OCI-LY1 (cell line): ENCODE data around the gene ESR1.

Source experiments
- H2AFZ ChIP-seq: fragments of 200-600 bp; sonication (generic), shearing (Covaris generic); 2 replicates; pipeline ENCODE4 v1.6.0; 2014; ENCODE audit warnings: antibody characterized with exemption, mild to moderate bottlenecking, low read length
- H3F3A ChIP-seq: fragments of 200-600 bp; sonication (generic), shearing (Covaris generic); 2 replicates; pipeline ENCODE4 v1.6.0; 2014; ENCODE audit warnings: mild to moderate bottlenecking, antibody characterized with exemption, low read length, moderate library complexity; ENCODE audit not compliant: insufficient read depth
- H3K27ac ChIP-seq: fragments of 200-600 bp; sonication (generic); 2 replicates; pipeline ENCODE4 v1.5.1; 2014; ENCODE audit warnings: low read length, mixed run types, mild to moderate bottlenecking, low read depth; ENCODE audit not compliant: poor library complexity, severe bottlenecking
- H3K27me3 ChIP-seq: fragments of 200-600 bp; sonication (generic); 2 replicates; pipeline ENCODE4 v1.6.0; 2014; ENCODE audit warnings: antibody characterized with exemption, mild to moderate bottlenecking, low read length, moderate library complexity; ENCODE audit not compliant: insufficient read depth
- H3K36me3 ChIP-seq: fragments of 200-600 bp; sonication (generic); 2 replicates; pipeline ENCODE4 v1.6.1; 2014; ENCODE audit warnings: mild to moderate bottlenecking, antibody characterized with exemption, low read length, moderate library complexity, mixed read lengths; ENCODE audit not compliant: insufficient read depth
- H3K4me1 ChIP-seq: fragments of 200-600 bp; sonication (generic); 2 replicates; pipeline ENCODE4 v1.5.1; 2014; ENCODE audit warnings: mild to moderate bottlenecking, low read length, moderate library complexity; ENCODE audit not compliant: insufficient read depth, severe bottlenecking
- H3K4me2 ChIP-seq: fragments of 200-600 bp; sonication (generic), shearing (Covaris generic); 2 replicates; pipeline ENCODE4 v1.6.1; 2014; ENCODE audit warnings: low read length
- H3K4me3 ChIP-seq: fragments of 200-600 bp; sonication (generic); 2 replicates; pipeline ENCODE4 v1.5.1; 2014; ENCODE audit warnings: low read length, low read depth, mild to moderate bottlenecking, mixed read lengths; ENCODE audit not compliant: poor library complexity, severe bottlenecking
- H3K79me2 ChIP-seq: fragments of 200-600 bp; shearing (Covaris generic); 2 replicates; pipeline ENCODE4 v1.6.1; 2016; ENCODE audit warnings: mixed run types, low read length, mixed read lengths; ENCODE audit not compliant: insufficient read depth
- H3K9ac ChIP-seq: fragments of 200-600 bp; sonication (generic), shearing (Covaris generic); 2 replicates; pipeline ENCODE4 v1.6.1; 2014; ENCODE audit warnings: mild to moderate bottlenecking, low read length, mixed read lengths
- H3K9me2 ChIP-seq: fragments of 200-600 bp; sonication (generic), shearing (Covaris generic); 2 replicates; pipeline ENCODE4 v1.6.1; 2014; ENCODE audit warnings: low read depth, mild to moderate bottlenecking, low read length, mixed read lengths
- H3K9me3 ChIP-seq: fragments of 200-600 bp; shearing (Covaris generic); 2 replicates; pipeline ENCODE4 v1.6.1; 2014; ENCODE audit warnings: low read length, mixed read lengths
- H4K20me1 ChIP-seq: fragments of 200-600 bp; sonication (generic), shearing (Covaris generic); 2 replicates; pipeline ENCODE4 v1.6.0; 2016; ENCODE audit warnings: mild to moderate bottlenecking, low read length; ENCODE audit not compliant: insufficient read depth
- CTCF ChIP-seq: fragments of 200-600 bp; sonication (generic), shearing (Covaris generic); IDR thresholded peaks from 2 replicates; pipeline ENCODE4 v1.5.1; 2017; ENCODE audit warnings: mild to moderate bottlenecking, antibody characterized with exemption, low read length, moderate library complexity, mixed read lengths
- EZH2 ChIP-seq: fragments of 200-600 bp; sonication (generic), shearing (Covaris generic); IDR thresholded peaks from 2 replicates; pipeline ENCODE4 v1.8.0; 2017; ENCODE audit warnings: borderline replicate concordance, mixed run types, mild to moderate bottlenecking, antibody characterized with exemption, low read length, moderate library complexity, mixed read lengths

Gene ESR1

GRCh38 chr6:151835396-151835795 lies 27.9 kb downstream of the ESR1 start:
- Histone ChIP-seq H3K79me2 (no peaks in the 10 kb centered on the region), H3K27me3 (no peaks in the 10 kb centered on the region), H3K36me3 (no peaks in the 10 kb centered on the region), H3F3A (no peaks in the 10 kb centered on the region), H3K9me2 (no peaks in the 10 kb centered on the region), H3K27ac (no peak overlapping the region), H3K4me2 (no peak overlapping the region), H4K20me1 (no peaks in the 10 kb centered on the region), H3K4me3 (no peak overlapping the region), H3K9ac (no peak overlapping the region), H3K9me3 (no peaks in the 10 kb centered on the region), H3K4me1 (no peaks in the 10 kb centered on the region), H2AFZ (no peak overlapping the region)
- TF ChIP-seq CTCF (no peak), EZH2 (no peak)

- no peak overlapping the region for H3K4me3 ChIP-seq
- H3K27me3 ChIP-seq: no peaks in the 10 kb centered on the region
- TF ChIP-seq EZH2: no peak
- TF ChIP-seq CTCF: no peak
- H3K9me3 ChIP-seq: no peaks in the 10 kb centered on the region
- H3K9ac ChIP-seq: no peak overlapping the region
- no peaks in the 10 kb centered on the region for H3K4me1 ChIP-seq
- no peaks in the 10 kb centered on the region for H4K20me1 ChIP-seq
- H3K4me2 ChIP-seq: no peak overlapping the region
- H2AFZ ChIP-seq: no peak overlapping the region
- no peaks in the 10 kb centered on the region for H3K9me2 ChIP-seq
- no peaks in the 10 kb centered on the region for H3K36me3 ChIP-seq
- H3K27ac ChIP-seq: no peak overlapping the region
- no peaks in the 10 kb centered on the region for H3K79me2 ChIP-seq
- H3F3A ChIP-seq: no peaks in the 10 kb centered on the region
These were observed 29.7 kb downstream of the ESR1 start for GRCh38 chr6:151837223-151837622.

- TF ChIP-seq CTCF (no peak), EZH2 (no peak)
- Histone ChIP-seq H3K9me2 (no peaks in the 10 kb centered on the region), H2AFZ (no peak overlapping the region), H3F3A (no peaks in the 10 kb centered on the region), H3K27me3 (no peaks in the 10 kb centered on the region), H4K20me1 (no peaks in the 10 kb centered on the region), H3K4me1 (no peaks in the 10 kb centered on the region), H3K9ac (no peak overlapping the region), H3K79me2 (no peaks in the 10 kb centered on the region), H3K9me3 (no peaks in the 10 kb centered on the region), H3K4me3 (no peak overlapping the region), H3K4me2 (no peak overlapping the region), H3K27ac (no peak overlapping the region), H3K36me3 (no peaks in the 10 kb centered on the region)
These were observed 35.3 kb downstream of the ESR1 start for GRCh38 chr6:151842816-151843215.
